ENCODE results near the gene WIPI1. TPM values are rescaled to one million over a fixed set of nuclear protein-coding genes. Genes with fewer than 3 reads are reported as not detected.

The WIPI1 gene
- total and polyA plus RNA-seq, 2 of the 13 experiments (the other 11 are each of a cell fraction or from before 2014, with no cell fraction given), result 29.4 to 141 TPM

GRCh38 chr17:68437979-68438822 lies 19.1 kb downstream of the WIPI1 start (continued):
- no peak for TF ChIP-seq KDM5B (CRISPR knock-in tag; IDR thresholded peaks at IDR 0.05; ENCODE audit: borderline replicate concordance)
- no peak for TF ChIP-seq ZNF460 (CRISPR knock-in tag; IDR thresholded peaks at IDR 0.05; ENCODE audit: borderline replicate concordance)
- TF ChIP-seq FOXJ3 (CRISPR knock-in tag; IDR thresholded peaks at IDR 0.05; ENCODE audit: borderline replicate concordance), result no peak; the same call in 1 of the 2 replicates
- TF ChIP-seq UBTF (CRISPR knock-in tag; IDR thresholded peaks at IDR 0.05), result no peak
- TF ChIP-seq FOSL1 (CRISPR knock-in tag; IDR thresholded peaks at IDR 0.05; ENCODE audit: borderline replicate concordance), result no peak
- TF ChIP-seq ZNF598 (CRISPR knock-in tag; IDR thresholded peaks at IDR 0.05; ENCODE audit: borderline replicate concordance), result no peak
- TF ChIP-seq SKI (IDR thresholded peaks at IDR 0.05; ENCODE audit: partially characterized antibody), result no peak
- TF ChIP-seq CCAR2 (optimal IDR thresholded peaks at IDR 0.05; ENCODE audit: low read depth, low read length), result no peak
- TF ChIP-seq NFIB (CRISPR knock-in tag; IDR thresholded peaks at IDR 0.05; ENCODE audit: borderline replicate concordance), result no peak
- TF ChIP-seq E2F1 (CRISPR knock-in tag; IDR thresholded peaks at IDR 0.05), result no peak
- TF ChIP-seq ZFP36 (IDR thresholded peaks at IDR 0.05; ENCODE audit: borderline replicate concordance, low read depth, low read length, partially characterized antibody), result no peak
- TF ChIP-seq NR2C2 (CRISPR knock-in tag; IDR thresholded peaks at IDR 0.05; ENCODE audit: borderline replicate concordance), result no peak
- no peak; the same call in 1 of the 2 replicates for TF ChIP-seq KDM4B (CRISPR knock-in tag; IDR thresholded peaks at IDR 0.05)
- no peak for TF ChIP-seq MBNL3 (CRISPR knock-in tag; conservative IDR thresholded peaks at IDR 0.05)
- TF ChIP-seq ZFAT (CRISPR knock-in tag; conservative IDR thresholded peaks at IDR 0.05), result no peak
- TF ChIP-seq ZBTB4 (CRISPR knock-in tag; IDR thresholded peaks at IDR 0.05; ENCODE audit: borderline replicate concordance), result peak; percentile 80; the same call in 1 of the 2 replicates
- TF ChIP-seq ZNF780A (CRISPR knock-in tag; IDR thresholded peaks at IDR 0.05), result no peak
- no peak for TF ChIP-seq KDM6A (CRISPR knock-in tag; IDR thresholded peaks at IDR 0.05; ENCODE audit: low read depth)
- TF ChIP-seq ZNF512B (CRISPR knock-in tag; IDR thresholded peaks at IDR 0.05; ENCODE audit: borderline replicate concordance), result no peak

Measured in HepG2 (cell line).